Caco-2 (cell line): ENCODE measurements around the gene DLG4. TPM values are rescaled to one million over a fixed set of nuclear protein-coding genes. Genes with fewer than 3 reads are reported as not detected.
"Not testable (repeated sequence)": the region's sequence is repeated elsewhere in the genome, so short reads cannot be mapped to it uniquely, and the experiment has no call there.

Source experiments
- BruUV-seq: library from RNA; stranded (reverse); fragments of 400-500 nt; replicated peaks from 2 replicates; lab custom pipeline; 2021; lab: Mats Ljungman, UMichigan
- CTCF ChIA-PET: fragments of 300-600 bp; sonication (Branson Sonifier 250); formaldehyde crosslinking; loops from one replicate; lab custom pipeline; 2022; ENCODE audit warnings: antibody characterized with exemption; lab: Charles Lee
- POLR2A ChIA-PET: fragments of 300-600 bp; sonication (Branson Sonifier 250); formaldehyde crosslinking; loops from one replicate; lab custom pipeline; 2022; ENCODE audit warnings: antibody characterized with exemption; lab: Charles Lee
- DNase-seq, 2 experiments: peaks; one replicate each; pipeline versions ENCODE4 v3.0.0 to v3.0.0-alpha.2; 2020 to 2022
- H3K27me3 ChIP-seq: replicated peaks from 2 replicates; pipeline ENCODE4 v1.6.0; 2011; ENCODE audit warnings: low read length; ENCODE audit not compliant: control insufficient read depth, insufficient read depth
- H3K36me3 ChIP-seq: 2 replicates; pipeline ENCODE4 v1.5.1; 2011; ENCODE audit warnings: low read length; ENCODE audit not compliant: control insufficient read depth, insufficient read depth
- H3K4me1 ChIP-seq: fragments of 250-450 bp; sonication (Bioruptor Pico); 2 replicates; pipeline ENCODE4 v1.5.1; 2020; ENCODE audit warnings: mild to moderate bottlenecking
- H3K4me3 ChIP-seq: 2 replicates; pipeline ENCODE4 v1.5.1; 2011; ENCODE audit warnings: low read depth, mild to moderate bottlenecking, control low read depth, low read length
- H3K9me3 ChIP-seq: fragments of 250-450 bp; sonication (Bioruptor Pico); 2 replicates; pipeline ENCODE4 v1.5.1; 2020; ENCODE audit warnings: mild to moderate bottlenecking, moderate library complexity
- H3K27ac Mint-ChIP-seq: one replicate; pipeline ENCODE4 v1.8.0; 2022; ENCODE audit warnings: mixed read lengths; ENCODE audit not compliant: unreplicated experiment
- H3K27me3 Mint-ChIP-seq: one replicate; pipeline ENCODE4 v1.8.0; 2022; ENCODE audit warnings: mixed read lengths; ENCODE audit not compliant: insufficient read depth, unreplicated experiment
- H3K36me3 Mint-ChIP-seq: one replicate; pipeline ENCODE4 v1.8.0; 2022; ENCODE audit warnings: mild to moderate bottlenecking, mixed read lengths; ENCODE audit not compliant: insufficient read depth, unreplicated experiment
- H3K4me1 Mint-ChIP-seq: one replicate; pipeline ENCODE4 v1.8.0; 2022; ENCODE audit warnings: low read depth, mixed read lengths; ENCODE audit not compliant: unreplicated experiment
- H3K4me3 Mint-ChIP-seq: one replicate; pipeline ENCODE4 v1.8.0; 2022; ENCODE audit warnings: mild to moderate bottlenecking, moderate library complexity, mixed read lengths; ENCODE audit not compliant: unreplicated experiment
- H3K9me3 Mint-ChIP-seq: one replicate; pipeline ENCODE4 v1.8.0; 2022; ENCODE audit warnings: mixed read lengths; ENCODE audit not compliant: unreplicated experiment
- CTCF ChIP-seq, 2 experiments: fragments of 200-600 bp in 1 of 2; IDR thresholded peaks; 1 replicate in 1 of 2; 2 replicates in 1 of 2; pipeline versions ENCODE4 v1.5.1 to v1.8.0; 2011 to 2022; ENCODE audit warnings: antibody characterized with exemption in 1 of 2, control low read depth in 1 of 2, inconsistent platforms in 1 of 2, low read depth in 1 of 2, low read length in 1 of 2, mild to moderate bottlenecking in 1 of 2, moderate library complexity in 1 of 2; ENCODE audit not compliant: insufficient read depth in 1 of 2, severe bottlenecking in 1 of 2, unreplicated experiment in 1 of 2
- intact Hi-C: fragments of 100-400 bp; cut with micrococcal nuclease; formaldehyde crosslinking; loops from one replicate; pipeline ENCODE4 v1.10.0; 2022; ENCODE audit not compliant: unreplicated experiment
- total RNA-seq: library from RNA; stranded (reverse); gene quantifications from 2 replicates; pipeline ENCODE4 v1.2.3, GENCODE V29; 2022

DLG4 gene
- total RNA-seq, 1 experiment from 2014 or later, result 0.98 TPM

GRCh38 chr17:7248796-7249195 lies 29.2 kb upstream of the DLG4 start:
- H3K9me3 ChIP-seq, result no peaks in the 10 kb centered on the region
- DNase-seq, result no peak
- Mint-ChIP-seq H3K27ac (no peak overlapping the region), H3K4me3 (peak overlapping the region; percentile 44), H3K36me3 (peaks cover 50% of the 10 kb centered on the region), H3K4me1 (peaks cover 11% of the 10 kb centered on the region), H3K27me3 (no peaks in the 10 kb centered on the region), H3K9me3 (no peaks in the 10 kb centered on the region)
- no peaks in the 10 kb centered on the region for H3K27me3 ChIP-seq
- H3K36me3 ChIP-seq, result no peaks in the 10 kb centered on the region
- TF ChIP-seq CTCF (IDR thresholded peaks at IDR 0.05; ENCODE audit: insufficient read depth in 1 of 2, low read depth in 1 of 2, low read length in 1 of 2, severe bottlenecking in 1 of 2, unreplicated experiment in 1 of 2), result no peak
- BruUV-seq, result no TSS peak
- ChIA-PET CTCF (interaction anchor here (0.7 kb wide), 1 partner anchor 19 kb away, joined by 3 read pairs; no protein-coding TSS in a partner anchor), POLR2A (no interaction called here)
- no peak overlapping the region for H3K4me3 ChIP-seq
- intact Hi-C loops, result no loop called here
- H3K4me1 ChIP-seq, result no peaks in the 10 kb centered on the region

GRCh38 chr17:7246779-7247178 lies 27.1 kb upstream of the DLG4 start:
- Mint-ChIP-seq H3K36me3 (peaks cover 49% of the 10 kb centered on the region), H3K4me1 (no peaks in the 10 kb centered on the region), H3K27me3 (peaks cover 3% of the 10 kb centered on the region), H3K4me3 (no peak overlapping the region), H3K9me3 (no peaks in the 10 kb centered on the region), H3K27ac (no peak overlapping the region)
- ChIA-PET CTCF (no interaction called here), POLR2A (no interaction called here)
- Histone ChIP-seq H3K36me3 (no peaks in the 10 kb centered on the region), H3K27me3 (no peaks in the 10 kb centered on the region), H3K4me3 (no peak overlapping the region), H3K9me3 (no peaks in the 10 kb centered on the region), H3K4me1 (no peaks in the 10 kb centered on the region)
- intact Hi-C loops, result no loop called here
- TF ChIP-seq CTCF (IDR thresholded peaks at IDR 0.05; ENCODE audit: insufficient read depth in 1 of 2, low read depth in 1 of 2, low read length in 1 of 2, severe bottlenecking in 1 of 2, unreplicated experiment in 1 of 2), result no peak
- no TSS peak for BruUV-seq
- no peak for DNase-seq

GRCh38 chr17:7243838-7244237 lies 24.2 kb upstream of the DLG4 start:
- CTCF ChIA-PET, result interaction anchor here (0.6 kb wide), 1 partner anchor 61 kb away, joined by 5 read pairs; no protein-coding TSS in a partner anchor
- POLR2A ChIA-PET, H3K27ac Mint-ChIP-seq: not testable (repeated sequence)

GRCh38 chr17:7243453-7243729 lies 23.8 kb upstream of the DLG4 start:
- POLR2A ChIA-PET, result no interaction called here
- H3K36me3 Mint-ChIP-seq, result peaks cover 54% of the 10 kb centered on the region

More at GRCh38 chr17:7243838-7244237, 24.2 kb upstream of the DLG4 start:
- BruUV-seq, H3K4me1 ChIP-seq, H3K36me3 ChIP-seq, H3K9me3 Mint-ChIP-seq, intact Hi-C loops, H3K4me3 ChIP-seq, H3K27me3 ChIP-seq, H3K4me3 Mint-ChIP-seq, H3K27me3 Mint-ChIP-seq, H3K9me3 ChIP-seq, DNase-seq: not testable (repeated sequence)
- peaks cover 14% of the 10 kb centered on the region for H3K4me1 Mint-ChIP-seq
- H3K36me3 Mint-ChIP-seq, result peaks cover 54% of the 10 kb centered on the region

More at GRCh38 chr17:7243453-7243729, 23.8 kb upstream of the DLG4 start:
- CTCF ChIA-PET, result interaction anchor here (0.6 to 1.3 kb wide), 2 partner anchors 23 to 62 kb away, joined by 5 read pairs; no protein-coding TSS in a partner anchor
- no peak for TF ChIP-seq CTCF (IDR thresholded peaks at IDR 0.05; ENCODE audit: insufficient read depth in 1 of 2, low read depth in 1 of 2, low read length in 1 of 2, severe bottlenecking in 1 of 2, unreplicated experiment in 1 of 2)
- Histone ChIP-seq H3K36me3 (no peaks in the 10 kb centered on the region), H3K27me3 (no peaks in the 10 kb centered on the region), H3K4me1 (peaks cover 6% of the 10 kb centered on the region; the same call in 1 of the 2 replicates), H3K9me3 (no peaks in the 10 kb centered on the region), H3K4me3 (peak overlapping the region; percentile 84)
- Mint-ChIP-seq H3K27me3 (peaks cover 3% of the 10 kb centered on the region), H3K9me3 (no peaks in the 10 kb centered on the region), H3K4me3 (peak overlapping the region; percentile 94), H3K4me1 (peaks cover 14% of the 10 kb centered on the region), H3K27ac (peak overlapping the region; percentile 96)
- intact Hi-C loops, result no loop called here
- DNase-seq, result no peak
- TSS peak; percentile 41 for BruUV-seq
